ENCODE data around the gene SGO2. TPM values are rescaled to one million over a fixed set of nuclear protein-coding genes. Genes with fewer than 3 reads are reported as not detected.

The SGO2 gene
- total and polyA plus RNA-seq, 7 experiments from 2014 or later = 1.4 to 32.3 (median 2.2) TPM

Other genes with a start within 250 kb of the SGO2 start
- gene SPATS2L, start 219.5 kb upstream of the SGO2 start, total RNA-seq = 10 to 100 TPM in 1 of 5 experiments, 1 to 10 TPM in 4; 2.3 to 51.9 (median 3.5) TPM
- 1 to 10 TPM; 1.1 to 1.2 TPM for gene SPATS2L, start 219.5 kb upstream of the SGO2 start, polyA plus RNA-seq
- 10 to 100 TPM; 14.9 to 20.8 (median 18.6) TPM for gene KCTD18, start 16.1 kb upstream of the SGO2 start, total RNA-seq
- 10 to 100 TPM; 13.2 to 18.4 TPM for gene KCTD18, start 16.1 kb upstream of the SGO2 start, polyA plus RNA-seq
- under 1 TPM in 2 of 5 experiments, not detected in 3; 0.24 to 0.34 TPM for gene AOX1, start 59.8 kb downstream of the SGO2 start, total RNA-seq
- under 1 TPM in 1 of 2 donors, not detected in 1; 0.54 TPM for gene AOX1, start 59.8 kb downstream of the SGO2 start, polyA plus RNA-seq

All from naive thymus-derived CD4-positive, alpha-beta T cell (primary cell).